Upper lobe of left lung (tissue), 4 donors: Measurements from ENCODE around the gene ZNF423.

Experiments used
- CTCF ChIP-seq, 6 experiments: fragments of 450-650 bp in 4 of 6; fragments of 200-600 bp in 2 of 6; sonication (generic) in 2 of 6; IDR thresholded peaks; one replicate each; pipeline ENCODE4 v1.5.1; 2016 to 2019; ENCODE audit warnings: antibody characterized with exemption in 6 of 6
- POLR2AphosphoS5 ChIP-seq, 2 donors: sonication (generic); formaldehyde crosslinking; IDR thresholded peaks; one replicate each; pipeline ENCODE4 v1.5.1; 2017; ENCODE audit warnings: antibody characterized with exemption in 2 of 2

GRCh38 chr16:49740256-49740655 is 115.7 kb downstream of the ZNF423 start:
- TF ChIP-seq POLR2AphosphoS5 (IDR thresholded peaks at IDR 0.05) (no peak), CTCF (IDR thresholded peaks at IDR 0.05) (no peak)
